K562 (cell line): ENCODE data around the gene DST. TPM values are rescaled to one million over a fixed set of nuclear protein-coding genes. Genes with fewer than 3 reads are reported as not detected.

Experiments
- ATAC-seq: fragments of 200-7000 bp; cut with Tn5 transposase; 3 replicates; pipeline ENCODE4 v1.9.1; 2020; ENCODE audit warnings: moderate library complexity
- BruUV-seq: library from RNA; stranded (reverse); fragments of 400-500 nt; replicated peaks from 2 replicates; lab custom pipeline; 2021; lab: Mats Ljungman, UMichigan
- CTCF ChIA-PET: fragments of 300-600 bp; formaldehyde crosslinking; extraction: SDS; loops from one replicate; lab custom pipeline; 2021; ENCODE audit warnings: low intra/inter-chr PET ratio; lab: Yijun Ruan, JAX
- POLR2A ChIA-PET: fragments of 300-600, 350-650 bp; sonication (Branson Sonifier 250); formaldehyde crosslinking; extraction: SDS; loops from one replicate; lab custom pipeline; 2021; ENCODE audit warnings: antibody characterized with exemption, inconsistent platforms; lab: Yijun Ruan, JAX
- DNase-seq, 4 experiments: peaks; one replicate each; pipeline versions ENCODE4 v3.0.0 to v3.0.0-alpha.2; 2011 to 2018; ENCODE audit warnings: low spot score in 3 of 4, mixed read lengths in 3 of 4; ENCODE audit errors: extremely low read depth in 1 of 4
- FAIRE-seq: peaks from 2 replicates; lab custom pipeline; 2011; peaks lifted over from hg19 to GRCh38; lab: Jason Lieb, UNC
- H2AFZ ChIP-seq: 2 replicates; pipeline ENCODE4 v1.6.0; 2011; ENCODE audit warnings: low read depth, low read length, control low read depth, inconsistent platforms
- H3K27ac ChIP-seq: fragments of 200-600 bp; 3 replicates; pipeline ENCODE4 v1.8.0; 2011; ENCODE audit warnings: low read depth, mild to moderate bottlenecking, control low read depth, inconsistent platforms, low read length, moderate library complexity, mixed read lengths; ENCODE audit errors: extremely low read depth
- H3K27me3 ChIP-seq, 2 experiments: fragments of 300-600 bp in 1 of 2; 2 replicates in 1 of 2; 3 replicates in 1 of 2; pipeline versions ENCODE4 v1.6.0 to v1.8.0; 2011; ENCODE audit warnings: inconsistent platforms in 2 of 2, low read length in 2 of 2, mild to moderate bottlenecking in 1 of 2, mixed read lengths in 1 of 2, moderate library complexity in 1 of 2; ENCODE audit not compliant: control insufficient read depth in 2 of 2, insufficient read depth in 2 of 2
- H3K36me3 ChIP-seq: fragments of 300-600 bp; 3 replicates; pipeline ENCODE4 v1.8.0; 2011; ENCODE audit warnings: mild to moderate bottlenecking, low read length, inconsistent platforms; ENCODE audit not compliant: control insufficient read depth, insufficient read depth
- H3K4me1 ChIP-seq, 2 experiments: fragments of 200-600 bp in 1 of 2; replicated peaks in 1 of 2; 2 replicates in 1 of 2; 3 replicates in 1 of 2; pipeline versions ENCODE4 v1.5.1 to v1.8.0; 2011; ENCODE audit warnings: inconsistent platforms in 2 of 2, low read length in 2 of 2, mild to moderate bottlenecking in 1 of 2, mixed read lengths in 1 of 2, moderate library complexity in 1 of 2; ENCODE audit not compliant: control insufficient read depth in 2 of 2, insufficient read depth in 2 of 2
- H3K4me2 ChIP-seq: 2 replicates; pipeline ENCODE4 v1.6.1; 2011; ENCODE audit warnings: low read length, control low read depth, inconsistent platforms, mixed read lengths; ENCODE audit not compliant: insufficient read depth
- H3K4me3 ChIP-seq: fragments of 200-600 bp; sonication (generic), shearing (Covaris generic); 2 replicates; pipeline ENCODE4 v1.5.1; 2016; ENCODE audit warnings: control low read depth, inconsistent platforms
- H3K79me2 ChIP-seq: fragments of 200-600 bp; 3 replicates; pipeline ENCODE4 v1.8.0; 2011; ENCODE audit warnings: low read length, inconsistent platforms; ENCODE audit not compliant: control insufficient read depth, insufficient read depth
- H3K9ac ChIP-seq, 2 experiments: 2 replicates each; pipeline versions ENCODE4 v1.6.0 to v1.6.1; 2011; ENCODE audit warnings: low read depth in 2 of 2, low read length in 2 of 2, control low read depth in 1 of 2, inconsistent platforms in 1 of 2, mild to moderate bottlenecking in 1 of 2, mixed read lengths in 1 of 2; ENCODE audit not compliant: insufficient read depth in 1 of 2
- H3K9me1 ChIP-seq: one replicate; pipeline ENCODE4 v1.6.0; 2011; ENCODE audit warnings: inconsistent platforms, mild to moderate bottlenecking, low read length, moderate library complexity; ENCODE audit not compliant: control insufficient read depth, insufficient read depth
- H3K9me3 ChIP-seq: replicated peaks from 2 replicates; pipeline ENCODE4 v1.5.1; 2011; ENCODE audit warnings: low read depth, low read length, inconsistent platforms; ENCODE audit not compliant: control insufficient read depth, insufficient read depth
- H4K20me1 ChIP-seq: replicated peaks from 2 replicates; pipeline ENCODE4 v1.6.1; 2011; ENCODE audit warnings: low read length, inconsistent platforms, mixed read lengths; ENCODE audit not compliant: control insufficient read depth, insufficient read depth
- ILK ChIP-seq: fragments of 450-650 bp; IDR thresholded peaks from 2 replicates; pipeline ENCODE4 v1.6.1; 2016; ENCODE audit warnings: missing genetic modification characterization, low read depth, mild to moderate bottlenecking, missing compliant biosample characterization, moderate library complexity, borderline replicate concordance
- KHSRP ChIP-seq: fragments of 450-650 bp; IDR thresholded peaks from 2 replicates; pipeline ENCODE4 v1.6.1; 2017
- MAZ ChIP-seq, 2 experiments: fragments of 450-650 bp in 1 of 2; sonication (generic) in 1 of 2; formaldehyde crosslinking; IDR thresholded peaks in 1 of 2; conservative IDR thresholded peaks in 1 of 2; 2 replicates each; pipeline versions ENCODE4 v1.4.0 to v1.5.0; 2020; ENCODE audit warnings: mild to moderate bottlenecking in 1 of 2, missing genetic modification reagents in 1 of 2
- MTA1 ChIP-seq: fragments of 450-650 bp; IDR thresholded peaks from 2 replicates; pipeline ENCODE4 v1.6.1; 2017; ENCODE audit warnings: borderline replicate concordance
- PYGO2 ChIP-seq: fragments of 450-650 bp; IDR thresholded peaks from 2 replicates; pipeline ENCODE4 v1.6.1; 2016; ENCODE audit warnings: mild to moderate bottlenecking, missing genetic modification characterization, moderate library complexity, missing compliant biosample characterization
- RNF2 ChIP-seq: sonication (generic); IDR thresholded peaks from 2 replicates; pipeline ENCODE4 v1.6.1; 2016
- TCF7 ChIP-seq: sonication (generic); IDR thresholded peaks from 2 replicates; pipeline ENCODE4 v1.6.1; 2016; ENCODE audit warnings: antibody characterized with exemption, borderline replicate concordance
- ZNF12 ChIP-seq: sonication (generic); formaldehyde crosslinking; IDR thresholded peaks from 2 replicates; pipeline ENCODE4 v1.4.0; 2020; ENCODE audit warnings: mild to moderate bottlenecking, missing genetic modification reagents
- WGBS: fragments of 100-300 bp; shearing (Covaris generic); methylation state at CpG from one replicate; pipeline ENCODE4 v1.1.6; 2016; ENCODE audit warnings: low coverage, mixed read lengths; ENCODE audit not compliant: insufficient coverage; ENCODE audit errors: missing lambda C conversion rate; 5-methylcytosine and 5-hydroxymethylcytosine counted together
- in situ Hi-C: fragments of 300-500 bp; cut with MboI; formaldehyde crosslinking; loops from 4 replicates; pipeline ENCODE4 v1.15.0; 2018; ENCODE audit warnings: inconsistent platforms, mixed read lengths
- intact Hi-C: fragments of 100-400 bp; cut with micrococcal nuclease; formaldehyde crosslinking; loops from 2 replicates; pipeline ENCODE4 v1.14.2; 2022
- polyA plus RNA-seq, 8 experiments: library from polyadenylated mRNA; depleted of rRNA in 4 of 8; stranded (reverse) in 5 of 8; unstranded in 3 of 8; fragments of >200 nt; fragmentation: Nextera tagmentation in 2 of 8; fragmentation: Illumina TruSeq in 1 of 8; extraction: Ambion mirVana in 2 of 8; extraction: Trizol in 1 of 8; gene quantifications; 2 replicates each; pipeline versions ENCODE4 v1.2.1 to v1.2.3, GENCODE V29; 2011 to 2014; ENCODE audit warnings: inconsistent platforms in 1 of 8, missing spikeins in 1 of 8
- total RNA-seq, 7 experiments: library from RNA; depleted of rRNA in 6 of 7; stranded (reverse); fragments of >200 nt in 6 of 7; fragmentation: Illumina TruSeq in 2 of 7; extraction: Trizol in 2 of 7; gene quantifications; 2 replicates each; pipeline versions ENCODE4 v1.2.1 to v1.2.3, GENCODE V29; 2011 to 2021; ENCODE audit warnings: low replicate concordance in 1 of 7
- TF ChIP-seq, protein P1 (sequence below): fragments of 450-650 bp; IDR thresholded peaks from 2 replicates; pipeline ENCODE4 v1.6.1; 2016; ENCODE audit warnings: low read depth, mild to moderate bottlenecking, moderate library complexity
- TF ChIP-seq, protein P2 (sequence below): fragments of 150-350 bp; conservative IDR thresholded peaks from 2 replicates; pipeline ENCODE4 v1.6.1; 2014; ENCODE audit warnings: low read length
- TF ChIP-seq, protein P3 (sequence below), 2 experiments: fragments of 250-450 bp in 1 of 2; fragments of 450-650 bp in 1 of 2; sonication (Bioruptor Pico) in 1 of 2; IDR thresholded peaks; 2 replicates each; pipeline versions ENCODE4 v1.6.1 to v1.8.0; 2016 to 2021; ENCODE audit warnings: mild to moderate bottlenecking in 2 of 2, moderate library complexity in 2 of 2, missing compliant biosample characterization in 1 of 2, missing genetic modification characterization in 1 of 2

Gene DST
- total and polyA plus RNA-seq, 9 of the 15 experiments (the other 6 are each of a cell fraction or from before 2014, with no cell fraction given): 5.2 to 21.9 (median 13.3) TPM

DNA sequence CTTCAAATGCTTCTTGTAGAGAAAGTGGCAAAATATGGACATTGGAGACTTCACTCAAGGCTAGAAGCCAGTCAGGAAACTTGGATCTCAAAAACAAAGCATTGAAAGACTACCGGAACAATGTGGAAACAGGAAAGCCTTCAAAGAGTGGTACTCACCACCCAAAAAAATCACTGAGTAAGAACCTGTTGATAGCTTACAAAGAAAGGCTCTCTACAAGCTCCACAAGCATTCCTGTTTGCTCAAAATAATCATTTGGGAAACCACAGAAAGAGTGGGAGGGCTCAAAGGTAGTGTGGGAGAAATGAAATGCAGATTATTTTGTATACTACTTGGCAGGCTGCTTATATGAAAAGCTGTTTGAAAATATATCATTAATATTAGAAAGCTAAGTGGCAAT is 9.5 kb upstream of the DST start:
- H3K9ac ChIP-seq: no peak overlapping the region
- POLR2A ChIA-PET: no interaction called here
- H3K27ac ChIP-seq: no peak overlapping the region

More for the DNA sequence above, 9.5 kb upstream of the DST start:
- H3K9me3 ChIP-seq: no peaks in the 10 kb centered on the region
- TF ChIP-seq PYGO2 (tag): no peak
- TF ChIP-seq, protein P1, sequence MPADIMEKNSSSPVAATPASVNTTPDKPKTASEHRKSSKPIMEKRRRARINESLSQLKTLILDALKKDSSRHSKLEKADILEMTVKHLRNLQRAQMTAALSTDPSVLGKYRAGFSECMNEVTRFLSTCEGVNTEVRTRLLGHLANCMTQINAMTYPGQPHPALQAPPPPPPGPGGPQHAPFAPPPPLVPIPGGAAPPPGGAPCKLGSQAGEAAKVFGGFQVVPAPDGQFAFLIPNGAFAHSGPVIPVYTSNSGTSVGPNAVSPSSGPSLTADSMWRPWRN: no peak
- TF ChIP-seq TCF7: no peak
- TF ChIP-seq ILK (tag): no peak
- no peak for TF ChIP-seq MTA1
- no peak for TF ChIP-seq ZNF12 (CRISPR knock-in tag)
- no peak for TF ChIP-seq KHSRP
- TF ChIP-seq MAZ (CRISPR knock-in tag; conservative IDR thresholded peaks at IDR 0.05 in 1 of 2, IDR thresholded peaks at IDR 0.05 in 1 of 2): no peak
- TF ChIP-seq RNF2: no peak
- TF ChIP-seq, protein P2, sequence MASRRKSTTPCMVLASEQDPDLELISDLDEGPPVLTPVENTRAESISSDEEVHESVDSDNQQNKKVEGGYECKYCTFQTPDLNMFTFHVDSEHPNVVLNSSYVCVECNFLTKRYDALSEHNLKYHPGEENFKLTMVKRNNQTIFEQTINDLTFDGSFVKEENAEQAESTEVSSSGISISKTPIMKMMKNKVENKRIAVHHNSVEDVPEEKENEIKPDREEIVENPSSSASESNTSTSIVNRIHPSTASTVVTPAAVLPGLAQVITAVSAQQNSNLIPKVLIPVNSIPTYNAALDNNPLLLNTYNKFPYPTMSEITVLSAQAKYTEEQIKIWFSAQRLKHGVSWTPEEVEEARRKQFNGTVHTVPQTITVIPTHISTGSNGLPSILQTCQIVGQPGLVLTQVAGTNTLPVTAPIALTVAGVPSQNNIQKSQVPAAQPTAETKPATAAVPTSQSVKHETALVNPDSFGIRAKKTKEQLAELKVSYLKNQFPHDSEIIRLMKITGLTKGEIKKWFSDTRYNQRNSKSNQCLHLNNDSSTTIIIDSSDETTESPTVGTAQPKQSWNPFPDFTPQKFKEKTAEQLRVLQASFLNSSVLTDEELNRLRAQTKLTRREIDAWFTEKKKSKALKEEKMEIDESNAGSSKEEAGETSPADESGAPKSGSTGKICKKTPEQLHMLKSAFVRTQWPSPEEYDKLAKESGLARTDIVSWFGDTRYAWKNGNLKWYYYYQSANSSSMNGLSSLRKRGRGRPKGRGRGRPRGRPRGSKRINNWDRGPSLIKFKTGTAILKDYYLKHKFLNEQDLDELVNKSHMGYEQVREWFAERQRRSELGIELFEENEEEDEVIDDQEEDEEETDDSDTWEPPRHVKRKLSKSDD: no peak
- TF ChIP-seq, protein P3, sequence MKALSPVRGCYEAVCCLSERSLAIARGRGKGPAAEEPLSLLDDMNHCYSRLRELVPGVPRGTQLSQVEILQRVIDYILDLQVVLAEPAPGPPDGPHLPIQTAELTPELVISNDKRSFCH (CRISPR knock-in tag; IDR thresholded peaks at IDR 0.05): no peak
- TF ChIP-seq, protein P3 (tag; IDR thresholded peaks at IDR 0.05): no peak
- TF ChIP-seq, all 486 proteins: peak for 0
- ATAC-seq: no peak
- no peaks in the 10 kb centered on the region; the same call in 2 of the 3 replicates for H3K36me3 ChIP-seq
- no peak for DNase-seq
- no peaks in the 10 kb centered on the region for H3K27me3 ChIP-seq
- no peaks in the 10 kb centered on the region for H3K79me2 ChIP-seq
- H3K4me3 ChIP-seq: no peak overlapping the region
- in situ Hi-C loops: no loop called here
- intact Hi-C loops: no loop called here
- H3K4me2 ChIP-seq: no peak overlapping the region
- H3K4me1 ChIP-seq: peaks cover 0 to 11% of the 10 kb centered on the region in 2 experiments; a peak in 2 of 5 replicates
- CTCF ChIA-PET: no interaction called here
- no peaks in the 10 kb centered on the region for H3K9me1 ChIP-seq
- BruUV-seq: no TSS peak
- H2AFZ ChIP-seq: no peak overlapping the region
- H4K20me1 ChIP-seq: no peaks in the 10 kb centered on the region
- no peak for FAIRE-seq
- WGBS: 46% methylated on average over 1 of the region's 1 CpG
